Activated CD4-positive, alpha-beta memory T cell treated with anti-CD3 and anti-CD28 coated beads for 36 hours (primary cell): Measurements from ENCODE around the gene DNAJC19. TPM values are rescaled to one million over a fixed set of nuclear protein-coding genes. Genes with fewer than 3 reads are reported as not detected.
A peak's percentile ranks its signal among the peaks of the same experiment; 100 is the strongest.
"Not testable (repeated sequence)": the region's sequence is repeated elsewhere in the genome, so short reads cannot be mapped to it uniquely, and the experiment has no call there.

Source experiments
- CTCF ChIA-PET: fragments of 350-600 bp; sonication (Branson Sonifier 250); formaldehyde crosslinking; loops from one replicate; lab custom pipeline; 2021; ENCODE audit warnings: antibody characterized with exemption, inconsistent platforms; lab: Charles Lee
- POLR2A ChIA-PET: fragments of 350-600 bp; sonication (Branson Sonifier 250); formaldehyde crosslinking; loops from one replicate; lab custom pipeline; 2021; ENCODE audit warnings: antibody characterized with exemption; lab: Charles Lee
- DNase-seq: peaks from one replicate; pipeline ENCODE4 v3.0.0-alpha.2; 2020
- H3K27ac Mint-ChIP-seq: one replicate; pipeline ENCODE4 v1.8.0; 2021; ENCODE audit warnings: mixed read lengths
- H3K27me3 Mint-ChIP-seq: one replicate; pipeline ENCODE4 v1.8.0; 2021; ENCODE audit warnings: mixed read lengths
- H3K36me3 Mint-ChIP-seq: one replicate; pipeline ENCODE4 v1.8.0; 2021; ENCODE audit warnings: mixed read lengths
- H3K4me1 Mint-ChIP-seq: one replicate; pipeline ENCODE4 v1.8.0; 2021; ENCODE audit warnings: low read depth, mixed read lengths
- H3K4me3 Mint-ChIP-seq: one replicate; pipeline ENCODE4 v1.8.0; 2021; ENCODE audit warnings: mild to moderate bottlenecking, mixed read lengths
- H3K9me3 Mint-ChIP-seq: one replicate; pipeline ENCODE4 v1.8.0; 2021; ENCODE audit warnings: mixed read lengths
- intact Hi-C: fragments of 100-400 bp; cut with micrococcal nuclease; formaldehyde crosslinking; loops from one replicate; pipeline ENCODE4 v1.15.1; 2023
- total RNA-seq, 2 experiments: library from RNA; stranded (reverse); gene quantifications; one replicate each; pipeline ENCODE4 v1.2.3, GENCODE V29; 2021

Gene DNAJC19
- total RNA-seq, 2 experiments from 2014 or later, result 68.6 to 75.0 TPM

GRCh38 chr3:180987344-180987743 is 2.2 kb downstream of the DNAJC19 start:
- intact Hi-C loops, result loop anchor here (5.0 kb wide), 2 partner anchors 310 to 1380 kb away; partner anchors contain the start of gene CCDC39
- Mint-ChIP-seq H3K9me3 (no peaks in the 10 kb centered on the region), H3K36me3 (peaks cover 21% of the 10 kb centered on the region), H3K27ac (peak overlapping the region; percentile 62), H3K27me3 (no peaks in the 10 kb centered on the region), H3K4me1 (peaks cover 35% of the 10 kb centered on the region), H3K4me3 (no peak overlapping the region)
- DNase-seq, result no peak
- POLR2A ChIA-PET, result no interaction called here
- CTCF ChIA-PET, result no interaction called here

- H3K4me3 Mint-ChIP-seq, CTCF ChIA-PET, H3K27me3 Mint-ChIP-seq, DNase-seq, H3K9me3 Mint-ChIP-seq, H3K27ac Mint-ChIP-seq, POLR2A ChIA-PET: not testable (repeated sequence)
- intact Hi-C loops, result loop anchor here (5.0 kb wide), 2 partner anchors 309 to 1379 kb away; partner anchors contain the start of gene CCDC39
- H3K36me3 Mint-ChIP-seq, result peaks cover 24% of the 10 kb centered on the region
- peaks cover 38% of the 10 kb centered on the region for H3K4me1 Mint-ChIP-seq
These were observed 3.2 kb downstream of the DNAJC19 start for GRCh38 chr3:180986366-180986765.

- DNase-seq, result no peak
- peaks cover 22% of the 10 kb centered on the region for H3K4me1 Mint-ChIP-seq
- intact Hi-C loops, result no loop called here
- H3K27me3 Mint-ChIP-seq, result no peaks in the 10 kb centered on the region
- no peak overlapping the region for H3K4me3 Mint-ChIP-seq
- POLR2A ChIA-PET, result no interaction called here
- H3K9me3 Mint-ChIP-seq, result no peaks in the 10 kb centered on the region
- H3K36me3 Mint-ChIP-seq, result peaks cover 30% of the 10 kb centered on the region
- peak overlapping the region; percentile 38 for H3K27ac Mint-ChIP-seq
- CTCF ChIA-PET, result no interaction called here
These were observed 6.4 kb downstream of the DNAJC19 start for GRCh38 chr3:180983136-180983535.

- Mint-ChIP-seq H3K4me1 (peaks cover 10% of the 10 kb centered on the region), H3K4me3 (no peak overlapping the region), H3K27me3 (no peaks in the 10 kb centered on the region), H3K27ac (peak overlapping the region; percentile 30), H3K36me3 (peaks cover 25% of the 10 kb centered on the region), H3K9me3 (no peaks in the 10 kb centered on the region)
- intact Hi-C loops, result no loop called here
- ChIA-PET CTCF (no interaction called here), POLR2A (interaction anchor here (1.0 kb wide), 1 partner anchor 69 kb away, joined by 3 read pairs; no protein-coding TSS in a partner anchor)
- no peak for DNase-seq
These were observed 7.6 kb downstream of the DNAJC19 start for GRCh38 chr3:180981912-180982311.

- POLR2A ChIA-PET, result interaction anchor here (1.0 kb wide), 2 partner anchors 9 to 68 kb away, joined by 3 read pairs; partner anchors contain the start of gene DNAJC19
These were observed 8.9 kb downstream of the DNAJC19 start for GRCh38 chr3:180980611-180981010.

GRCh38 chr3:180979961-180980360 is 9.6 kb downstream of the DNAJC19 start:
- no peak for DNase-seq
- H3K27ac Mint-ChIP-seq, result peak overlapping the region; percentile 44
- H3K4me3 Mint-ChIP-seq, result no peak overlapping the region
- H3K4me1 Mint-ChIP-seq, result peaks cover 8% of the 10 kb centered on the region
- ChIA-PET POLR2A (no interaction called here), CTCF (interaction anchor here (0.8 kb wide), 1 partner anchor 9 kb away, joined by 3 read pairs; the partner anchor contains the start of gene DNAJC19)
- H3K27me3 Mint-ChIP-seq, result no peaks in the 10 kb centered on the region
- peaks cover 25% of the 10 kb centered on the region for H3K36me3 Mint-ChIP-seq
- intact Hi-C loops, result no loop called here
- H3K9me3 Mint-ChIP-seq, result no peaks in the 10 kb centered on the region

More at GRCh38 chr3:180980611-180981010, 8.9 kb downstream of the DNAJC19 start:
- Mint-ChIP-seq H3K9me3 (no peaks in the 10 kb centered on the region), H3K27me3 (no peaks in the 10 kb centered on the region), H3K27ac (no peak overlapping the region), H3K4me3 (no peak overlapping the region), H3K36me3 (peaks cover 22% of the 10 kb centered on the region), H3K4me1 (peaks cover 8% of the 10 kb centered on the region)
- CTCF ChIA-PET, result no interaction called here
- intact Hi-C loops, result no loop called here
- DNase-seq, result no peak

GRCh38 chr3:180977498-180977897 is 12.0 kb downstream of the DNAJC19 start:
- H3K27ac Mint-ChIP-seq, result no peak overlapping the region
- peaks cover 12% of the 10 kb centered on the region for H3K4me1 Mint-ChIP-seq
- no peaks in the 10 kb centered on the region for H3K27me3 Mint-ChIP-seq
- POLR2A ChIA-PET, result no interaction called here
- DNase-seq, result no peak
- no peaks in the 10 kb centered on the region for H3K9me3 Mint-ChIP-seq
- peaks cover 25% of the 10 kb centered on the region for H3K36me3 Mint-ChIP-seq
- no peak overlapping the region for H3K4me3 Mint-ChIP-seq
- CTCF ChIA-PET, result interaction anchor here (0.7 kb wide), 1 partner anchor 12 kb away, joined by 4 read pairs; no protein-coding TSS in a partner anchor
- intact Hi-C loops, result no loop called here

GRCh38 chr3:180974286-180974685 is 15.2 kb downstream of the DNAJC19 start:
- H3K9me3 Mint-ChIP-seq, result no peaks in the 10 kb centered on the region
- intact Hi-C loops, result no loop called here
- H3K27ac Mint-ChIP-seq, result no peak overlapping the region
- H3K27me3 Mint-ChIP-seq, result no peaks in the 10 kb centered on the region
- peaks cover 36% of the 10 kb centered on the region for H3K36me3 Mint-ChIP-seq
- H3K4me1 Mint-ChIP-seq, result peaks cover 8% of the 10 kb centered on the region
- no peak overlapping the region for H3K4me3 Mint-ChIP-seq
- CTCF ChIA-PET, result interaction anchor here (0.9 kb wide), 1 partner anchor 62 kb away, joined by 4 read pairs; no protein-coding TSS in a partner anchor
- no peak for DNase-seq
- POLR2A ChIA-PET, result no interaction called here

GRCh38 chr3:180973543-180973942 is 16.0 kb downstream of the DNAJC19 start:
- H3K27ac Mint-ChIP-seq, result peak overlapping the region; percentile 28
- no peaks in the 10 kb centered on the region for H3K27me3 Mint-ChIP-seq
- ChIA-PET CTCF (interaction anchor here (0.9 kb wide), 1 partner anchor 62 kb away, joined by 4 read pairs; no protein-coding TSS in a partner anchor), POLR2A (no interaction called here)
- H3K4me3 Mint-ChIP-seq, result no peak overlapping the region
- peaks cover 8% of the 10 kb centered on the region for H3K4me1 Mint-ChIP-seq
- H3K36me3 Mint-ChIP-seq, result peaks cover 35% of the 10 kb centered on the region
- H3K9me3 Mint-ChIP-seq, result no peaks in the 10 kb centered on the region
- no peak for DNase-seq
- intact Hi-C loops, result no loop called here

GRCh38 chr3:180970931-180971330 is 18.6 kb downstream of the DNAJC19 start:
- Mint-ChIP-seq H3K27me3 (no peaks in the 10 kb centered on the region), H3K27ac (no peak overlapping the region), H3K4me1 (peaks cover 8% of the 10 kb centered on the region), H3K9me3 (no peaks in the 10 kb centered on the region), H3K36me3 (peaks cover 39% of the 10 kb centered on the region), H3K4me3 (no peak overlapping the region)
- no peak for DNase-seq
- ChIA-PET POLR2A (no interaction called here), CTCF (interaction anchor here (0.7 kb wide), 1 partner anchor 9 kb away, joined by 3 read pairs; no protein-coding TSS in a partner anchor)
- intact Hi-C loops, result no loop called here

- no peaks in the 10 kb centered on the region for H3K9me3 Mint-ChIP-seq
- H3K27ac Mint-ChIP-seq, result no peak overlapping the region
- H3K4me3 Mint-ChIP-seq, result no peak overlapping the region
- H3K27me3 Mint-ChIP-seq, result no peaks in the 10 kb centered on the region
- DNase-seq, result no peak
- intact Hi-C loops, result no loop called here
- peaks cover 15% of the 10 kb centered on the region for H3K4me1 Mint-ChIP-seq
- POLR2A ChIA-PET, result no interaction called here
- CTCF ChIA-PET, result interaction anchor here (1.0 kb wide), 1 partner anchor 51 kb away, joined by 4 read pairs; no protein-coding TSS in a partner anchor
- H3K36me3 Mint-ChIP-seq, result peaks cover 46% of the 10 kb centered on the region
These were observed 27.0 kb downstream of the DNAJC19 start for GRCh38 chr3:180962530-180962929.

- no peaks in the 10 kb centered on the region for H3K9me3 Mint-ChIP-seq
- no peak overlapping the region for H3K4me3 Mint-ChIP-seq
- peaks cover 15% of the 10 kb centered on the region for H3K4me1 Mint-ChIP-seq
- ChIA-PET CTCF (interaction anchor here (0.8 kb wide), 1 partner anchor 9 kb away, joined by 3 read pairs; no protein-coding TSS in a partner anchor), POLR2A (no interaction called here)
- no peak for DNase-seq
- H3K27me3 Mint-ChIP-seq, result no peaks in the 10 kb centered on the region
- H3K36me3 Mint-ChIP-seq, result peaks cover 46% of the 10 kb centered on the region
- no peak overlapping the region for H3K27ac Mint-ChIP-seq
- intact Hi-C loops, result no loop called here
These were observed 28.0 kb downstream of the DNAJC19 start for GRCh38 chr3:180961552-180961951.

- no peak overlapping the region for H3K27ac Mint-ChIP-seq
These were observed 28.4 kb downstream of the DNAJC19 start for GRCh38 chr3:180961087-180961486.

More at GRCh38 chr3:180961087-180961486, 28.4 kb downstream of the DNAJC19 start:
- Mint-ChIP-seq H3K4me1 (peaks cover 15% of the 10 kb centered on the region), H3K9me3 (no peaks in the 10 kb centered on the region), H3K36me3 (peaks cover 50% of the 10 kb centered on the region), H3K27me3 (no peaks in the 10 kb centered on the region), H3K4me3 (no peak overlapping the region)
- intact Hi-C loops, result no loop called here
- ChIA-PET CTCF (no interaction called here), POLR2A (no interaction called here)
- DNase-seq, result no peak
